HEK293T (cell line): Measurements from ENCODE around the gene HTR5A.

ENCODE experiments used
- BHLHE40 ChIP-seq: fragments of 450-650 bp; IDR thresholded peaks from 2 replicates; pipeline ENCODE4 v1.6.1; 2016; ENCODE audit warnings: mild to moderate bottlenecking, moderate library complexity, borderline replicate concordance
- ELF4 ChIP-seq: fragments of 450-650 bp; IDR thresholded peaks from 2 replicates; pipeline ENCODE4 v1.6.1; 2017; ENCODE audit warnings: antibody characterized with exemption
- FOXA1 ChIP-seq: fragments of 450-650 bp; IDR thresholded peaks from 2 replicates; pipeline ENCODE4 v1.6.1; 2016; ENCODE audit warnings: mild to moderate bottlenecking
- FOXK2 ChIP-seq: fragments of 450-650 bp; IDR thresholded peaks from 2 replicates; pipeline ENCODE4 v1.6.1; 2016; ENCODE audit warnings: mild to moderate bottlenecking
- FOXM1 ChIP-seq: fragments of 450-650 bp; IDR thresholded peaks from 2 replicates; pipeline ENCODE4 v1.6.1; 2017; ENCODE audit warnings: mild to moderate bottlenecking, borderline replicate concordance
- HDGF ChIP-seq: fragments of 450-650 bp; IDR thresholded peaks from 2 replicates; pipeline ENCODE4 v1.6.1; 2017; ENCODE audit warnings: antibody characterized with exemption, borderline replicate concordance
- NFRKB ChIP-seq: fragments of 450-650 bp; IDR thresholded peaks from 2 replicates; pipeline ENCODE4 v1.6.1; 2016; ENCODE audit warnings: mild to moderate bottlenecking, moderate library complexity
- SP1 ChIP-seq: fragments of 450-650 bp; IDR thresholded peaks from 2 replicates; pipeline ENCODE4 v1.6.1; 2017
- SUZ12 ChIP-seq: fragments of 450-650 bp; IDR thresholded peaks from 2 replicates; pipeline ENCODE4 v1.6.1; 2016; ENCODE audit warnings: mild to moderate bottlenecking
- TARDBP ChIP-seq: fragments of 450-650 bp; IDR thresholded peaks from 2 replicates; pipeline ENCODE4 v1.6.1; 2016

DNA sequence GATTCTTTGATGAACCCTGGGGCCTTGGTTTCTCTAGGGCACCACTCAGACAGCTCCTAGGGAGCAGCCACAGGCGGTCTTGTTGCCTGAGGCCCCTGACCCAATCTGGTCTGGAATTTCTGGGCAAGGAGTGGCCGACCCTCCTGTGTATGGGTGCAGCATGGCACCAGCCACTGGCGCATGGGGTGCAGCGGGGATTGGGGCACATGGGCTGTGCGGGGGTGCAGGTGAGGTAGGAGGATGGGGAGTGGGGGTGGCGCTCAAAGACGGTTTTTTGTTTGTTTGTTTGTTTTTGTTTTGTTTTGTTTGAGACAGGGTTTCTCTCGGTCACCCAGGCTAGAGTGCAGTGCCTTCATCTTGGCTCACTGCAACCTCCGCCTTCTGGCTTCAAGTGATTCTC lies 62.3 kb downstream of the HTR5A start:
- TF ChIP-seq FOXK2 (no peak), TARDBP (no peak), ELF4 (no peak), HDGF (no peak), FOXM1 (no peak), NFRKB (no peak), SP1 (no peak), BHLHE40 (no peak), FOXA1 (no peak), SUZ12 (no peak)
